Measurements from ENCODE around the gene APOBEC3H.

- TF ChIP-seq EGR1 (IDR thresholded peaks at IDR 0.05; ENCODE audit: low read depth) = no peak
- TF ChIP-seq TCF7L2 (IDR thresholded peaks at IDR 0.05; ENCODE audit: borderline replicate concordance, extremely low read depth, insufficient read depth, insufficient read length) = no peak
- TF ChIP-seq SIN3A (IDR thresholded peaks at IDR 0.05; ENCODE audit: low read depth) = no peak
- TF ChIP-seq, protein P1, sequence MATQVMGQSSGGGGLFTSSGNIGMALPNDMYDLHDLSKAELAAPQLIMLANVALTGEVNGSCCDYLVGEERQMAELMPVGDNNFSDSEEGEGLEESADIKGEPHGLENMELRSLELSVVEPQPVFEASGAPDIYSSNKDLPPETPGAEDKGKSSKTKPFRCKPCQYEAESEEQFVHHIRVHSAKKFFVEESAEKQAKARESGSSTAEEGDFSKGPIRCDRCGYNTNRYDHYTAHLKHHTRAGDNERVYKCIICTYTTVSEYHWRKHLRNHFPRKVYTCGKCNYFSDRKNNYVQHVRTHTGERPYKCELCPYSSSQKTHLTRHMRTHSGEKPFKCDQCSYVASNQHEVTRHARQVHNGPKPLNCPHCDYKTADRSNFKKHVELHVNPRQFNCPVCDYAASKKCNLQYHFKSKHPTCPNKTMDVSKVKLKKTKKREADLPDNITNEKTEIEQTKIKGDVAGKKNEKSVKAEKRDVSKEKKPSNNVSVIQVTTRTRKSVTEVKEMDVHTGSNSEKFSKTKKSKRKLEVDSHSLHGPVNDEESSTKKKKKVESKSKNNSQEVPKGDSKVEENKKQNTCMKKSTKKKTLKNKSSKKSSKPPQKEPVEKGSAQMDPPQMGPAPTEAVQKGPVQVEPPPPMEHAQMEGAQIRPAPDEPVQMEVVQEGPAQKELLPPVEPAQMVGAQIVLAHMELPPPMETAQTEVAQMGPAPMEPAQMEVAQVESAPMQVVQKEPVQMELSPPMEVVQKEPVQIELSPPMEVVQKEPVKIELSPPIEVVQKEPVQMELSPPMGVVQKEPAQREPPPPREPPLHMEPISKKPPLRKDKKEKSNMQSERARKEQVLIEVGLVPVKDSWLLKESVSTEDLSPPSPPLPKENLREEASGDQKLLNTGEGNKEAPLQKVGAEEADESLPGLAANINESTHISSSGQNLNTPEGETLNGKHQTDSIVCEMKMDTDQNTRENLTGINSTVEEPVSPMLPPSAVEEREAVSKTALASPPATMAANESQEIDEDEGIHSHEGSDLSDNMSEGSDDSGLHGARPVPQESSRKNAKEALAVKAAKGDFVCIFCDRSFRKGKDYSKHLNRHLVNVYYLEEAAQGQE (IDR thresholded peaks at IDR 0.05; ENCODE audit: low read depth) = no peak
- no peak for TF ChIP-seq JUND (IDR thresholded peaks at IDR 0.05)
- no peak for TF ChIP-seq POLR2AphosphoS5 (IDR thresholded peaks at IDR 0.05; ENCODE audit: low read depth, low read length)
These were observed 8.4 kb upstream of the APOBEC3H start for GRCh38 chr22:39088685-39089032.

Measured in HCT116 (cell line).